RWPE2 (cell line): ENCODE data around the gene HEPN1.

Experiments used
- ATAC-seq: fragments of 200-7000 bp; cut with Tn5 transposase; 3 replicates; pipeline ENCODE4 v1.9.1; 2021; ENCODE audit warnings: low read depth
- DNase-seq: peaks from one replicate; pipeline ENCODE4 v3.0.0-alpha.2; 2020; ENCODE audit warnings: low spot score
- H3K27ac ChIP-seq: fragments of 450-650 bp; 2 replicates; pipeline ENCODE4 v1.5.1; 2017; ENCODE audit warnings: mild to moderate bottlenecking; ENCODE audit not compliant: poor library complexity, severe bottlenecking
- H3K27me3 ChIP-seq: fragments of 250-450 bp; sonication (Bioruptor Pico); 2 replicates; pipeline ENCODE4 v1.5.1; 2021; ENCODE audit warnings: mild to moderate bottlenecking, moderate library complexity; ENCODE audit not compliant: insufficient read depth, poor library complexity, severe bottlenecking
- H3K36me3 ChIP-seq: fragments of 250-450 bp; sonication (Bioruptor Pico); 2 replicates; pipeline ENCODE4 v1.5.1; 2020; ENCODE audit warnings: low read depth, mild to moderate bottlenecking, moderate library complexity
- H3K4me1 ChIP-seq: fragments of 250-450 bp; sonication (Bioruptor Pico); 2 replicates; pipeline ENCODE4 v1.5.1; 2021; ENCODE audit warnings: mild to moderate bottlenecking, moderate library complexity; ENCODE audit not compliant: insufficient read depth, poor library complexity, severe bottlenecking
- H3K4me3 ChIP-seq: fragments of 250-450 bp; sonication (Bioruptor Pico); 2 replicates; pipeline ENCODE4 v1.5.1; 2021; ENCODE audit warnings: mild to moderate bottlenecking, moderate library complexity; ENCODE audit not compliant: severe bottlenecking
- H3K9me3 ChIP-seq: fragments of 250-450 bp; sonication (Bioruptor Pico); 2 replicates; pipeline ENCODE4 v1.5.1; 2021; ENCODE audit warnings: mild to moderate bottlenecking, moderate library complexity; ENCODE audit not compliant: severe bottlenecking
- TF ChIP-seq, protein P1 (sequence below): fragments of 450-650 bp; IDR thresholded peaks from one replicate; pipeline ENCODE4 v1.5.1; 2017; ENCODE audit warnings: mild to moderate bottlenecking, moderate library complexity; ENCODE audit not compliant: poor library complexity, severe bottlenecking

Gene HEPN1

DNA sequence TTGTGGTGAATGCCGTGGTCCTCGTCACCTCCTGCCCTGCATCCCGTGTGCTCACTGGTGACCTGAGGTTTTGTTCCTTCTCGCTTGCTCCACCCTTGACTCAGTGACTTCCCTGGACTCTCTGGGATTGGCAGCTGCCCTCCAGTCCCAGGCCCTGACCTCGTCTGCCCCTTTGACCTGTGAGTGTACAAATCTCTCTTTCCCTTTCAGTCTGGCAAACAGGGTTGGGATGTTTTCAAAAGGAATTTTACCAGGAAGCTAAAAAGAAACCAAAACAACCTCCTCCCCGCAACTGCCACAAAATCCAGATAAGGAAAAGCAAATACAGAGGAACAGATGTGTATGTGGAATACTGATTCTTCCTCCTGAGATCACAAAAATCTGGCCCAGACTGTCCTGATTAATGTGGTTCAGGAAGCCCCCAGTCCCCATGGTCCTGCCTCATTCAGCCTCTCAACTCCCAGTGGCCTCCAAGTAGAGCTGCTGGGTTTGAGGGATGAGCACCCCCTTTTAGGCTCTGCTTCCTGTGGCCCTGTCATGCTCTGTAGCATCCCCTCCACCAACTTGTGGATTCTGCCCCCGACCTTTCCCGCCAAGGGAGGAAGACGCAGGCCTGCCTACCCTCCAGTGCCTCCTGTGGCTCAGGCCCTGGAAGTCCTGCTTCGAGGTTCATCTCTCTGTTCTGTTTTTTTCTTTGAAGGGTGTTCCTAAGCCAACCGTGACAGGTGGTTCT, 36.5 kb upstream of the HEPN1 start:
- H3K27me3 ChIP-seq = no peaks in the 10 kb centered on the region

GRCh38 chr11:124884340-124884739, 34.7 kb upstream of the HEPN1 start:
- Histone ChIP-seq H3K27ac (no peak overlapping the region), H3K9me3 (no peaks in the 10 kb centered on the region), H3K4me1 (no peaks in the 10 kb centered on the region), H3K36me3 (0 out of 2 replicates have a peak, but pooled peaks cover under 1% of the 10 kb centered on the region), H3K4me3 (no peak overlapping the region), H3K27me3 (no peaks in the 10 kb centered on the region)
- DNase-seq (no peak), ATAC-seq (no peak)
- TF ChIP-seq, protein P1, sequence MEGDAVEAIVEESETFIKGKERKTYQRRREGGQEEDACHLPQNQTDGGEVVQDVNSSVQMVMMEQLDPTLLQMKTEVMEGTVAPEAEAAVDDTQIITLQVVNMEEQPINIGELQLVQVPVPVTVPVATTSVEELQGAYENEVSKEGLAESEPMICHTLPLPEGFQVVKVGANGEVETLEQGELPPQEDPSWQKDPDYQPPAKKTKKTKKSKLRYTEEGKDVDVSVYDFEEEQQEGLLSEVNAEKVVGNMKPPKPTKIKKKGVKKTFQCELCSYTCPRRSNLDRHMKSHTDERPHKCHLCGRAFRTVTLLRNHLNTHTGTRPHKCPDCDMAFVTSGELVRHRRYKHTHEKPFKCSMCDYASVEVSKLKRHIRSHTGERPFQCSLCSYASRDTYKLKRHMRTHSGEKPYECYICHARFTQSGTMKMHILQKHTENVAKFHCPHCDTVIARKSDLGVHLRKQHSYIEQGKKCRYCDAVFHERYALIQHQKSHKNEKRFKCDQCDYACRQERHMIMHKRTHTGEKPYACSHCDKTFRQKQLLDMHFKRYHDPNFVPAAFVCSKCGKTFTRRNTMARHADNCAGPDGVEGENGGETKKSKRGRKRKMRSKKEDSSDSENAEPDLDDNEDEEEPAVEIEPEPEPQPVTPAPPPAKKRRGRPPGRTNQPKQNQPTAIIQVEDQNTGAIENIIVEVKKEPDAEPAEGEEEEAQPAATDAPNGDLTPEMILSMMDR = no peak

More for the DNA sequence above, 36.5 kb upstream of the HEPN1 start:
- DNase-seq (no peak), ATAC-seq (no peak)
- Histone ChIP-seq H3K4me1 (no peaks in the 10 kb centered on the region), H3K27ac (no peak overlapping the region), H3K9me3 (no peaks in the 10 kb centered on the region), H3K4me3 (no peak overlapping the region), H3K36me3 (0 out of 2 replicates have a peak, but pooled peaks cover 3% of the 10 kb centered on the region)
- TF ChIP-seq, protein P1 = no peak

DNA sequence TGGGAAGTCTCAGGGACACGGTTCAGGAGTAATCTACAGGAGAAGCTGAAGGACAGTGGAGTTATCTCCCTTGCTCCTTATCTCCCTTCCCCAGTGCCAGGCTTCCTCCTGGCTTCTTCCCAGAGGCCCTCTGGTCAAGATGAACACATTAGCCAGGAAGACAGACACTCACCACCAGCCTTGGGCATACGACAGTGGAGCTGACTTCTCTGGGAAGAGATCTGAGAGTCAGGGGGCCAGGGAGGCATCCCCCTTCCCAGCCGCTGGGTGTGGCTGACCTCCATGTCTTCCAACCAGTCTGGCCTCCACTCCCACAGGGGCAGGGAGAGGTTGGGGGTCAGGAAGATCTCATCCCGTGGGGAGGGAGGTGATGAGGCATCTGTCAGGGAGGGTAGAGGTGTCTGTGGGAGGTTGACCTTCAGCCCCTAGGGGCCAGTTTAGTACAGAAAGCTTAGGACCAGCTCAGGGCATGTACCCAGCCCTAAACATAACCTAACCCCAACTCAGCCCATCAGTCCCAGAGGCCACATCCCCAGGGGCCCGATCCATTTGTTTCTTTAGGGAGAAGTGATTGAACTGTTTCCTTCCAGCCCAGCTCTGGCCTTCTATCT, 34.1 kb upstream of the HEPN1 start:
- TF ChIP-seq, protein P1 = no peak
- H3K4me3 ChIP-seq = no peak overlapping the region
- no peaks in the 10 kb centered on the region for H3K4me1 ChIP-seq
- no peaks in the 10 kb centered on the region for H3K9me3 ChIP-seq
- no peaks in the 10 kb centered on the region for H3K27me3 ChIP-seq
- ATAC-seq (no peak), DNase-seq (no peak)
- no peak overlapping the region for H3K27ac ChIP-seq
- H3K36me3 ChIP-seq = no peaks in the 10 kb centered on the region

DNA sequence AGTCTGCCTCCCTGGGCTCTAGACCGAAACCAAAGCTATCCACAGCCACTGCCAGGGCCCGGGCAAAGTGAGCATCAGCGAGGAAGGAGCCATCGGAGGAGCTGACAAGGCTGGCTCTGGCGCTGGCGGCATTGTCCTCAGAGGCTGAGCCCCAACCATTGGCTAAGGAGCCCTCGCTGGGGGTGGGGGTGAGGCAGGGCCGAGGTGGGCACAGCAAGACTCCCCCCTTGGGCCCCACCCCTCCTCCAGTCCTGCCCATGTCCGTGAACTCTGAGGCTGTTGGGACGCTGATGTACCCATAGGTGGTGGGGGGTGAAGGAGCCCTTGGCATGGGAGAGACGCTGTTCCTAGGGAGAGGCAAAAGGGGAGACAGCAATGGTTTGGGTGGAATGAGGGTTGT, 32.6 kb upstream of the HEPN1 start:
- Histone ChIP-seq H3K4me3 (no peak overlapping the region), H3K36me3 (no peaks in the 10 kb centered on the region), H3K9me3 (no peaks in the 10 kb centered on the region), H3K27me3 (no peaks in the 10 kb centered on the region), H3K27ac (no peak overlapping the region), H3K4me1 (no peaks in the 10 kb centered on the region)
- TF ChIP-seq, protein P1 = no peak
- DNase-seq (no peak), ATAC-seq (no peak)

- H3K36me3 ChIP-seq = no peaks in the 10 kb centered on the region
- H3K4me1 ChIP-seq = no peaks in the 10 kb centered on the region
- ATAC-seq (no peak), DNase-seq (no peak)
- H3K27ac ChIP-seq = no peak overlapping the region
- TF ChIP-seq, protein P1 = no peak
- H3K27me3 ChIP-seq = no peaks in the 10 kb centered on the region
- no peak overlapping the region for H3K4me3 ChIP-seq
- no peaks in the 10 kb centered on the region for H3K9me3 ChIP-seq
These were observed 31.9 kb upstream of the HEPN1 start for GRCh38 chr11:124886978-124887666.
